ENCODE data around the gene ENDOV.

ENDOV gene

DNA sequence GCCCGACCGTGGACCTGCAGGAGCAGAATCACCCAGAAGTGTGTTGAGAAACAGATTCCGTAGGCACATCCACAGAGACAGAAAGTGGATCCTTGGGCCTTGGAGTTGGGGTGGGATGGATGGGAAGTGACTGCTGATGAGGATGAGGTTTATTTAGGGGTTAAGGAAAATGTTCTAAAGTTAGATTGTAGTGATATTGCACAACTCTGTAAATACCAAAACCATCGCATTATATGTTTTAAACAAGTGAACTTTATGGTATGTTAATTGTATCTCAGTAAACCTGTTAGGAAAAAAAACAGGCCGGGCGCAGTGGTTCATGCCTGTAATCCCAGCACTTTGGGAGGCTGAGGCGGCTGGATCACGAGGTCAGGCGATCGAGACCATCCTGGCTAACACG lies 3.6 kb downstream of the ENDOV start:
- DNase-seq: no peak

DNA sequence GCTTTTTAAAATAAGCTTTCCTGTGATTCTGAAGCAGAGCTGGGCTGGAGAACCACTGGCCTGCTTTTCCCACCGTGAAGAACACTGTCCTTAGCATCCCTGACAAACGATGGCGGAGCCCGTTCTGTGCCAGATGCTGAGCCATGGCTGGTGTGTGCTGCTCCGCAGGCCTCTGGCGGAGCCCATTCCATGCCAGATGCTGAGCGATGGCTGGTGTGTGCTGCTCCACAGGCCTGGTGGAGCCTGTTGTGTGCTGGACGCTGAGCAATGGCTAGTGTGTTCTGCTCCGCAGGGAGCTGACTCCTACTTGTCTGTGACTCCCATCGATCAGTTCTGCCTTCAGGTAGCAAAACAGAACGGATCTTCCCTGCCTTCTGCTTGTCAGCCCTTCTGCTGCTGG lies 4.3 kb downstream of the ENDOV start:
- DNase-seq: no peak

GRCh38 chr17:80421381-80422090 lies 6.6 kb downstream of the ENDOV start:
- DNase-seq: no peak

- no peak for DNase-seq
These were observed 7.3 kb downstream of the ENDOV start for GRCh38 chr17:80422276-80422675.

GRCh38 chr17:80422981-80423380 lies 8.0 kb downstream of the ENDOV start:
- no peak for DNase-seq

GRCh38 chr17:80423536-80424225 lies 8.7 kb downstream of the ENDOV start:
- DNase-seq: no peak

DNA sequence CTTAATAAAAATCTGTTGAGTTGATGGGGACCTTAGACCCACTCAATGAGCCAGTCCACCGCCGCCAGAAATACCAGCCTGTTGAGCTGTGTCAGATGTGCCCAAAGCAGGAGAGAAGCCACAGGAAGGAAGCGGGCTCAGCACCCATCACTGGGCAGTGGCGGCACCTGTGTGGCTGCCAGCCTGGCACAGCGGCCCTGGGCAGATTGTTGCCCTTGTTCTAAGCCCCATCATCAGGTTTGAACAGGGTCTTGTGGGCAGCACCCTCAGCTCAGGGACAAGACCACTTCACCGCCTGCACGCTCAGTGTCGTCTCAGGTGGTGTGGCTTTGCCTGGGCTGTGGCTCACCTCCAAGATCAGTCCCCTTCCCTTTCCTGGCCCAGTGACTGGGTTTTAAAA lies 9.3 kb downstream of the ENDOV start:
- no peak for DNase-seq

DNA sequence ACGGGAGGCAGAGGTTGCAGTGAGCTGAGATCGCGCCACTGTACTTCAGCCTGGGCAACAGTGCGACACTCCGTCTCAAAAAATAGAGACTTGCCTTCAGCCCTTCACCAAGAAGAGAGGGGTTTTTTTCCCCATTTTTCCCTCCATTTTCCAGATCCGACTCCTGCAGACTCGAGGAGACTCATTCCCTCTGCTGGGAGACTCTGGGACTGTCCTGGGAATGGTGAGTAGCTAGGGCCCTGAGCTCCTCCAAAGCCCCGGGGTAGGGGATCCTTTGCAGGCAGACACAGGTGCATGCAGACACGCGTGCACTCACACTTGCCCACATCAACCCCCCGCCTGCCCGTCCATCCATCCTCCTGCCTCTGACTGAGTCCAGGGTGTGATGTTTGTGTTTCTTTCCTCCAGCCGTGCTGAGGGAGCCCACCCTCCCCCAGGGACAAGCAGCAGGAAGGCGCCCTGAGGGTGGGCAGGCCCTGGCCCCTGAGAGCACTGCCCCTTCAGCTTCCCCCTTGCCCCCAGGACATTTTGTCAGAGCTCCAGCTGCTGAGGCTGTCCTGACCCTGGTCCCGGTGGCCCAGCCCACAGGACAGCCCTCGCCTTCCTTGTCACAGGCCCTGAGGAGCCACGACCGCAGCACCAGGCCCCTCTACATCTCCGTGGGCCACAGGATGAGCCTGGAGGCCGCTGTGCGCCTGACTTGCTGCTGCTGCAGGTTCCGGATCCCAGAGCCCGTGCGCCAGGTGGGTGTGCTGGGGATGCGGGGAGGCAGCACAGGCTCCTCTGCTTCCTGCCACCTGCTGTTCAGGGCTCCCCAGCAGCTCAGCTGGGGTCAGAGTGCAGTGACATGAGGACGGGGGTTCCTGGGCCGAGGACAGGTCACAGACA lies 10.2 kb downstream of the ENDOV start:
- DNase-seq: no peak

DNA sequence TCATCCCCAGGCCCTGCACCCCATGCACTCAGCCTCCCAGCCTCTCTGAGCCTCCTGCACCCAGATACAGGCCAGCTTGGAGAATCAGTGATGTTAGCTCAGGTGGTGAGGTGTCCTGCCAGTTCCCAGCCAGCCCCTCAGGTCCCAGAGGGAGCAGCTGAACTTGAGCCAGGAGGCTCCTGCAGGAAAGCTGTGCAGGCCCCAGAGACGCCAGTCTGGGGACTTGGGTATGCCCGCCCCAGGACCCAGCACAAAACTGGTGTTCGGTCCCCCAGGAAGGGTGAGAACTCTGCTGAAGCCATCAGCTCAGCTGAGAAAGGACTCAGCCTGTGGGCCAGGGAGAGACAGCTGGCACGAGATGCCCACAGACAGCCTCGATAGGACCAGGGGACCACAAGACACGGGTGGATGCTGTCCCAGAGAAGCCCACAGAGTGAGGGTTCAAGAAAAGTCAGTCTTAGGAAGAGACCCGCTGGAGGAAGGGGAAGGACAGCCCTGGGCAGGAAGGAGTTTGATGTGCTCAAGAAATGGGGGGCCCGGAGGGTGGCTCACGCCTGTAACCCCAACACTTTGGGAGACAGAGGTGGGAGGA lies 11.0 kb downstream of the ENDOV start:
- no peak for DNase-seq

DNA sequence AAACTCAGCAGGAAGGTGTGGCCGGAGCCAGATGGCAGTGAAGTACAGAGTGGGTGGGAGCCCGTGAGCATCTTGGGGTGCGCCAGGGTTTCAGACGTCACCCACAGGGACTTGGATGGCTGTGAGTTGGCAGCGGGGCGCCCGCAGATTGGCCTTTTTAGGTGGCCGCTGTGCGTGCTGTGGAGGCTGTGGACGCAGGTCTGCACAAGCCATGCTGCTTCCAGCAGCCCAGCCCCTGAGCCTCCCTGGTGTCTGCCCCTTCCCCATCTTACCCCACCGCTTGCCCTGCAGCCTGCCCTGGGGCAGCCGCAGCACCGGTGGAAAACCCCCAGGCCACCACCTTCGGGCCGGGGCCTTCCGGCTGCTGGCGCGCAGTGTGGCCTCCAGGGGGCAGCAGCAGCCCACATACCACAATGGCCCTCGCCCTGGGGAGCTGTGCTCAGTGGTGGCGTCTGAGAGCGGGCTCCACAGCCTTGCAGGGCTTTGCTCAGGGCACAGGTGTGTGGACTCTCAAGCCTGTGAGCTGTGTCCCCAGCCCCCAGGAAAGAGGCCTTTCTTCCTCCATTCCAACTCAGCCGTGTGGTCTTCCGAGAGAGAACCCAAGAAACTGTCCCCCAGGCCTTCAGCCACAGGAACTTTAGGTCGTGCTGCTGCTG lies 11.8 kb downstream of the ENDOV start:
- DNase-seq: peak; percentile 86

DNA sequence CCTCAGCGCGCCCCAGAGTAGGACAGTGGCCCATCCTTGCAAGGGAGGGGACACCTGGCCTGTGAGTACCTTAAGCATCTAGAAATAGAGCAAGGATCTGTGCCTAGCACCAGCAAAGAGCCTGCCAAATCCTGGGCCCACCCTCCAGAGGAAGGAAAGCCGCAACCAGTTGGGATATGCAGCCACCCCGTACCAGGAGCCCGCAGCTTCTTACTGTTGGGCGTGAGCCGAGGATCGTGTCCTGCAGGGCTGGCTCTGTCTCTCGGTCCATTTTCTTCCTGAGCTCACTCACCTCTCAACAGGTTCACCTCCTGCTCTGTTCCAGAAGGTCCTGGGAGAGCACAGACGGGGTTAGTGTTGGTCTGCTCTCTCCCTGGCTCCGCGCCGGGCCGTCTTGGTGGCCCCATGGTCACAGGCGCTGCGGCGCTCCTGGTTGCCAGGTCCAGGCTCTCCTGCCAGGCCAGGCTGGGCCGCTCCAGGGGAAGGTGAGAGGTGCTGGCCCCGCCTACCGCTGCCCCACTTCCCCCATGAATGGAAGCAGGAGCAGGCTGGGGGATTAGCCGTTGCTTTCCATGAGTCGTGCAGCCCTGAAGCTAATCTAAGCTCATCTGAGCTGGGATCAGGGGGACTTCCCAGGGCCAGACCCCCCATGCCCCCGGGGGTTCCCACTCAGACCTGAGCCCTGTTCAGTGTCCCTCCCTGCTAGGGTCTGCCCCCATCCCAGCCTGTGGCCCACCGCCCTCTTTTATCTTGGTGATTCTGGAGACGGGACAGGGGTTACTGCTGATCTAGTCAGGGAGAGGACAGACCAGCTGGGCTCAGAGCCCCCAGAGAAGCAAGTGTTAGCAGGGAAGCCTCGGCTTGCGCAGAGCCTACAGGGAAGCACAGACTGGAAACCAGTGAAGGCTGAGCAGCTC lies 12.7 kb downstream of the ENDOV start:
- DNase-seq: no peak

GRCh38 chr17:80428363-80428762 lies 13.4 kb downstream of the ENDOV start:
- DNase-seq: no peak

- DNase-seq: no peak
These were observed 13.8 kb downstream of the ENDOV start for GRCh38 chr17:80428796-80429195.

DNA sequence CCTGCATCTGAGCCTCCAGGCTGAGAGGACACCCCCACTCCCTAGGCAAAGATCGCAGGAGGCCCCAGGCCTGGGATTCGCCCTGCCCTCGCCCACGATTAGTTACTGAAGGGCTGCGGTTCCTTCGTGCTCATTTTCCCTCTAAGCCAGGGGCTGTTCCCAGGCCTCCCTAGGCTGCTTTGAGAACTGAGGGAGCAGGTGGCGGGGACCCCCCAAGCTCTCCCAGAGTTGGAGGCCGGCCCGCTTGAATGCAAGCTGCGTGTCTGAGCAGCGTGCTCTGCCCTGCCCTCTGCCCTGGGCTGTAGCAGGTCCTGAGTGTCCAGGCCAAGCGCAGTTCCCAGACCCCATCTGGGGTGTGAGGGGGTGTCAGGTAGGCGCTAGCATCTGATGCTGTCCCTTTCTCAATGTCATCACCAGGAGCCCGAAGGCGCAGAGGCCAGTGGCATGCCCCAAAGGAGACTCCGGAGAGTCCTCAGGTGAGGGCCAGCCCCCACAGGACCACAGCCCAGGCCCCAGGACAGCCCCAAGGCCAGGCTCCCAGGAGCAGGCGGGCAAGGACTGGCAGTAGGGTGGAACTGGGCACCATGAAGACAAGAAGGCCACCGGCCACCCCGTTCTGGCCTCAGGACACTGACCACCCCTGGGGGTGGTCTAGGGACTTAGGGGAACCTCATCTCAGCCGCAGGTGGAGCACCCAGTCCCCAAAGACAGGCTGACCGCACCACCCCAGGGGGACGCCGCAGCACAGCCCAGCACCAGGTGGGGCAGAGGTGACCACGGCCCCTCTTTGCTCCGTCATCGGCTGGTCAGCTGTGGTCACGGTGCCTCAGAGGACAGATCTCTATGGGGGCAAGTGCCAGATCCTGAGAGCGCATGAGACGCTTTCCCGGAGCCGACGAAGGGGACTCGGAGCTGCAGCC lies 14.6 kb downstream of the ENDOV start:
- DNase-seq: no peak

- DNase-seq: no peak
These were observed 15.7 kb downstream of the ENDOV start for GRCh38 chr17:80430446-80431245.

- no peak for DNase-seq
These were observed 16.6 kb downstream of the ENDOV start for GRCh38 chr17:80431246-80432195.

DNA sequence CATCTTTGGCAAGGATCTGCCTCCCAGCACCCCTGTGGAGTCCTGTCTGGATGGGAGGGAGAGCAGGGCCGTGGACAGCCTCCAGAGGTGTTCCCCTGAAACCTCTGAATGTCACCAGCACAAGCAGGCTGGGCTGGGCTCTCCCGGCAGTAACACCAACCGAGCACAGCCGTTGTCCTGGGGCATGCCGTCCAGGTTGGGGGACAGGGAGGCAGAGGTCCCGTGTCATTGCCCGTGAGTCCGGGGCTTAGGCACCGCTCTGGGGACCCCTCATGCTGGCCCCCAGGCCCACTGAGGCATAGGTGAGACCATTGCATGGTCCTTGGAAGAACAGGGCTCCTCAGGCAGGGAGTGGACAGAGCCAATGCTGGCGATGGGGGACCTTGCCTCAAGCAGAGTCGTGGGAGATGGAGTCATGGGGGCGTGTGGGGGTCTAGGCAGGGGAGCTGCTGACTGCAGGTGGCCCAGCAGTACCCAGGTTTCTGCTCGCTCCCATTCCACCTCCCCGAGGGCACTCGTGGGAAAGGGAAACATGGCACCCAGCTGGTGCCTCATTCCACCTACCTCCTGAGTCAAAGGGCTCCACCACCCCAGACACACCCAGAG lies 17.5 kb downstream of the ENDOV start:
- DNase-seq: no peak

DNA sequence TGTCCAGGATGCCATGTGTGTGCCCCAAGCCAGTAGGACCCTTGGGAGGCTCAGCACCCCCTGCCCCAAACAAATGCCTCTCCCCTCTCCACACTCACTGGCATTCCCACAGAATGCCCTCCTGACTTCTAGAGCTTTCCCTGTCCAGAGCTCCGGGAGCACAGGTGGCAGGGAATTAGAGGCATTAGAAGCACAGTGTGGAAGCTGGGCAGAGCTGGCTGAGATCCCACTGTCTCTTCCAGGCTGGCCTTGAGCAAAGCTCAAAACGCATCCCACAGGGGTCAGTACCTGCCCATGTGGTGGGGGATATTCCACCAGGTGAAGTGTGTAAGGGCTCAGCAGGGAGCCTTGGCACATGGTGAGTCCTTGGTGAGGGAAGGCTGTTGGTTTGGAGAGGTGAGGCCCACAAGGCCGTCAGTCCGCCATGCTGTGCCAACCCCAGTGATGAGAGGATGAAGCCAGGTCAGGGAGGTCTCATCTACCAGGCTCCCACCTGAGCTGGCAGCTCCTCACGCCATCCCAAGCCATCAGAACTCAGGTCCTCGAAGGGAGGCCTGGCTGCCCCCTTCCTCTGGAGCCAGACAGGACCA lies 18.1 kb downstream of the ENDOV start:
- no peak for DNase-seq
